NCI-H446 treated with DMSO at 0.1 percent for 48 hours (cell line): ENCODE results near the gene SLC2A9.
"Not testable (repeated sequence)": the region's sequence is repeated elsewhere in the genome, so short reads cannot be mapped to it uniquely, and the experiment has no call there.

Experiments
- DNase-seq: peaks from one replicate; lab custom pipeline; 2025; lab: John Stamatoyannopoulos, UW

The SLC2A9 gene

DNA sequence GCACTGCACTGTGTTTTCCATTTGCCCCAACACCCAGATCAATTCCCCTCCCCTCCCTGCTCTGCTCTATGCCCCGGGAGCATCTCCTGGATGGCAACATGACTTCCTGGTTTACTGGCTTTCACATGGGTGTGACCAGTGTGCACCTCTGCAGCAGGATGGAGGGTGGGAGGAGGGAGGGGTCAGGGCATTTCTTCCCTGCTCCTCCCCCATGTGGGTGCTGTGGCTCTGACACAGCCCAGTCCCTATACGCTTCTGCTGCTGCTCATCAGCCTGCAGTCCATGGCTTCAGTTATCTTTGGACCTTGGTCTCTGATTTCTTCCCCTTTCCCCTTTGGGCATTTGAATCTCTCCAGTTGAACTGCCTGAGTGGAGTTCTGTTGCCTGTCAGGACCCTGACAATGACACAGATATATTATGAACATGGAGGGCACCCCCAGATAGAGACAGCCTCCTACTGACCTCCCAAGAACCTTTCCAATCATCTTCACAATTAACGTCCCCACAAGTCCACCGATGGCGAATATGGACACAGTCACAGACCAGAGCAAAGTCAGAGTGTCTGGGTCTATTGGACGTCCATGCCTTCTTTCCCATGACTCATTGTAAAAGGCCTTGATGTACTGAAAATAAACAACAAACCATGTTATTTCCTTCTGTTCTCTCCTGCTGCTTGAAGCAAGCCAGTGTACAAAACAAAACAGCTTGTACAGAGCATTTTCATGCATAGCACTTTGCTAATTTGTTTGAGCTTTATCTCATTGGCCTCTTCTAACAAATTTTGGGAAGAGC, 24.8 kb downstream of the SLC2A9 start:
- no peak for DNase-seq

DNA sequence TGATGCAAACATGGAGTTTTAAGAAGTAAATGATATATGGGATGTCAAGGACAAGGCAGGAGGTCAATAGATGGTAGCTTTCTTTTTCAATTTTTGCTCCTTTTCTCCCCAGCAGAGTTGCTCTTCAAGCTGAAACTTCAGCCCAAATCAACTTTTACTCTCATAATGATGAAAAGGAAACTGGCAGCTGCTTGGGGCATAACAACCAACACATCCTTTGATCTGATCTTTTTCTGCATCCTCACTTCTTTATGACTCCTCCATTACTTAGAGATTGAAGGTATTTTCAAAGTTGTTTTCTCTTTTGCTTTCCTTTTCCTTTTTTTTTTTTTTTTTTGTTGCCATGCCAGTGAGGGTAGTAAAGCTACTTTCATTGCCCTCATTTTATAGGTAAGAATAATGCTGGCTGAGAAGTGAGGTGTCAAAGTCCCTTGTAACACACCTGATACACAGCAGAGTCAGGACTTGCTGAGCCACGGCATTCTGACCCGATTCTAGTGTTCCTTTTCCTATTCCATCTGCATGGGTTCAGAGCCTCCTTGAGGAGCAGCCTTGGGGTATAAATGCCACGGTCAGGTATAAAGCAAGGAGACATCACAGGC, 26.9 kb downstream of the SLC2A9 start:
- DNase-seq = no peak

DNA sequence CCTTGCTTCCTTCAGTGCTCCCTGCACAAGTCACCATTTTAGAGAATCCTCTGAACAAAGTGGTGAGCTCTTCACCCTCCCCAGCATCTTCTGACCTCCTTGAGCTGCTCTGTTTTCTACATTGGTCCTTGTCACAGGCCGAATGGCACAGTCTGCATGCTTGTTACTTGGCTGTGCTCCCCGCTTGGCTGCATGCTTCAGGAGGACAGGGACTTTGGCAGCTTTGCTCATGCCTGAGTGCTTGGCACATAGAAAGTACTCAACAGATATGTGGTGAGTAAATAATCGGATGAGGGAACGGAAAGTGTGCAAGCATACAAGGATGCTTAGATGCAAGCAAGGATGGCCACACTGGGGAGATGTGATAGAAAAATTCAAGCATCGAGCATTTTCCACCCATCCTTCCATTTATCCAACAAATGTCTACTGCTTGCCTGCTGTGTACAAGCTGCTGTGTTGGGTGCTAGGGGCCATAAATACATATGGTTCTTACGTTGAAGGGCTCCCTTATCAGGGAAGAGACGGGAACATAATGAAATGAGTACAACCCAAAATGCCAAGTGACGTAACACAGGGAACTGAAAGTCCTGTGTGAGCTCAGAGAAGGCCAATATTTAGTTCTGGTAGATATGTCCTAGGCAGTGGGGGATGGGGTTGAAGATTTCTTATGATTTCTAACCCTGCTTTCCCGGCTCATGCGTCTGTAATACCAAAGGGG, 31.2 kb downstream of the SLC2A9 start:
- no peak for DNase-seq

DNA sequence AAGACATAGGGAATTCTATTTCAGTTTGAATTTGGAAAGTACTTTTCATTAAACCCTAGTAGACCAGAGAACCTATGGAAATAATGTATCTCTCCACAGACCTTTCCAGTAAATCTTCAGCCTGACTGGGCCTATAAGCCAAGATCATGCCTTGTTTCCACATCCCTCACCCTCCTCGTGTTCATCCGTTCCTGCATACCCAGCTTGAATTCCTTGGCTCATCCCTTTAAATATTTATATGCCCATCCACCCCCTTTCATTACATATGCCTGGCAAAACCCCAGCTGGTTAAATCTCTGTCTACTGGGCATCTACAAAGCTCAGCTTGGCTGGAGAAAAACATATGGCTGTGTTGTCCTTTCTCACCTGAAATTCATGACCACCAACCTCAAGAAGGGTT, 32.4 kb downstream of the SLC2A9 start:
- DNase-seq = no peak

DNA sequence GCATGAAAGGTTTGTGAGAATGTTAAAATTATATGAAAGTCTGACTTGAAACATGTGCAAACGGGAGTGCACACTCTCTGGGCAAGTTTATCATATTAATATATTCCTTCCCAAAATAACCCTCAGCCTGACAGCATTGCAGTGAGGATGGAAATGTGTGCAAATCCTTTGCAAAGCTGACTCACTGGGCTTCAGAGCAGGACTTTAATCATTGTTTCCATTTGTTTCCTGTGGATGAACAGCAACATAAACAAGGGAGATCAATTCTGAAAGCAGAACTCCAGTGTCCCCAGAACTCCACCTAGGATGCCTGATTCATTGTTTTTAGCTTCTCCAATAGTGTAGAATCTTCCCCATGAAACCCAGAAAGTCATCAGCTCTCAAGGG, 32.9 kb downstream of the SLC2A9 start:
- DNase-seq = no peak

DNA sequence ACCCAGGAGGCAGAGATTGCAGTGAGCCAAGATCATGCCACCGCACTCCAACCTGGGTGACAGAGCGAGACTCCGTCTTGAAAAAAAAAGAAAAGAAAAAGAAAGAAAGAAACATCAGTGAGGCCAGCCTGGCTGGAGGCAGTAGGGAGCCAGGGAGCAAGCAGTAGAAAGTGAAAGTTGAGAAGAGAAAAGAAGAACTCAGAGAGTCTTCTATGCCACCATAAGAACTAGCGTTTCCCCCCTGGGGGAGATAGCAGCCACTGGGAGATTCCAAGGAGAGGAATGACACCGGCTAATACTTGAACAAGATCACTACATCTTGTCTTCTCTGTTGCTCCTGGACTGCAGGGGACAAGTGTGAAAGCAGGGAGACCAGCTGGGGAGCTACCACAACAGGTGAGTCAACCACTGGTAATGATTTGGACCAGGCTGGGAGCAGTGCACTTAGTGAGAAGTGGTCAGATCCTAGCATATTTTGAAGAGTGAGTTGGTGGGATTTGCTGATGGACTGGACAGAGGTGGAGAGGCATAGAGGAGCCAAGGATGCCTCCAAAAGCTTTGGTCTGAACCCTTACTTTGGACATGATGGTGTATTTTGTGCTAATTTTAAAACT, 33.4 kb downstream of the SLC2A9 start:
- DNase-seq = no peak

DNA sequence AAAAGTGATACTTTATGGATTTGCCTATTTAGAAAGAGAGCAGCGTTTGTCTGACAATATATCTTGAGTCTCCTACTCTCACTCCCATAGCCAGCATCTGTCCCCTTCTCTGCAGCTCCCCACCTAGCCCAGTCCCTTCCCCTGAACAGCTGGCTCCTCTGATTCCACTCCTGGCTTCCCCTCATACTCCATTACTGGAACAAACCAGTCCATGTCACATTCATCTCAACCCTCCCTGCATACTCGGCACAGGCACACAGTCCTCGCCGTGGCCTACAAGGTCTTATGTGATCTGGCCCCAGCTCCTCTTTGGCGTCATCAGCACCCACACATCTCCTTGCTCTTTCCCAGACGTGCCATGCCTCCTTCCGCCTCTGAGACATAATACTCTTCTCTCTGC, 36.7 kb downstream of the SLC2A9 start:
- no peak for DNase-seq

DNA sequence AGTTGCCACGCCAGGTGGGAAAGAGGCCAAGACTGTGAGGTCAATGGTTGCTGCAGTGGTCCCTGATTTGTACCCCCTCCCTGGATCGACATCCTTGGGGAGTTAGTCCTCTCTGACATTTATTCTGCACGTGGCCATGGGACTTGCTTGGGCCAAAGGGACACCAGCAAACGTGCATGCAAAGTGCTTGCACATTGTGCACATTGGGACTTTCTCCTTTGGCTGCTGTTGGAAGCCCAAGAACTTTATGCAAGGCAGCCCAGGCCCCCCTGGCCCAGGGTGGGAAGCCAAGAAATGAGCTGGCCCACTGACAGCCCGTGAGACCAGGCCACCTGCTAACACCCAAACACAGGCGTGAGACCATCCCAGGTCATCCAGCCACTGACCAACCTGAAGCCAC, 38.1 kb downstream of the SLC2A9 start:
- no peak for DNase-seq

DNA sequence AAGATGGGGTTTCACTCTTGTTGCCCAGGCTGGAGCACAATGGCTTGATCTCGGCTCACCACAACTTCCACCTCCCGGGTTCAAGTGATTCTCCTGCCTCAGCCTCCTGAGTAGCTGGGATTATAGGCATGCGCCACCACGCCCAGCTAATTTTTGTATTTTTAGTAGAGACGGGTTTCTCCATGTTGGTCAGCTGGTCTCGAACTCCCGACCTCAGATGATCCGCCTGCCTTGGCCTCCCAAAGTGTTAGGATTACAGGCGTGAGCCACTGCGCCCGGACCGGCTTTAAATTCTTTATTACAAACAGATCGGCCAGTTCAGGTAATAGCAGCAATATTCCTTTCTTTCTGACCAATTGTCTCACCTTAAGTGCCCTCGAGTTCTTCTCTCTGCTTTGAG, 39.4 kb downstream of the SLC2A9 start:
- not testable (repeated sequence) for DNase-seq

DNA sequence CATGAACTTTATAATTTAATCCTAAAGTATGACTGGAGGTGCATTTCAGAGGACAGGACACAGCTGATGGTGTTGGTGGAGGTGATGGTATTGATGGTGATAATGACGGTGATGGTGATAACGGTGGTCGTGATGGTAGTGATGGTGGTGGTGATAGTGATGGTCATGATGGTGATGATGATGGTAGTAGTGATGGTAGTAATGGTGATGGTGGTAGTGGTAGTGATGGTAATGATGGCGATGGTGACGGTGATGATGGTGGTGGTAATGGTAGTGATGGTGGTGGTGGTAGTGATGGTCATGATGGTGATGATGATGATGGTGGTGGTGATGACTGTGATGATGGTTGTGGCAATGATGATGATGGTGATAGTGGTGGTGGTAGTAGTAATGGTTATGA, 40.4 kb downstream of the SLC2A9 start:
- no peak for DNase-seq

DNA sequence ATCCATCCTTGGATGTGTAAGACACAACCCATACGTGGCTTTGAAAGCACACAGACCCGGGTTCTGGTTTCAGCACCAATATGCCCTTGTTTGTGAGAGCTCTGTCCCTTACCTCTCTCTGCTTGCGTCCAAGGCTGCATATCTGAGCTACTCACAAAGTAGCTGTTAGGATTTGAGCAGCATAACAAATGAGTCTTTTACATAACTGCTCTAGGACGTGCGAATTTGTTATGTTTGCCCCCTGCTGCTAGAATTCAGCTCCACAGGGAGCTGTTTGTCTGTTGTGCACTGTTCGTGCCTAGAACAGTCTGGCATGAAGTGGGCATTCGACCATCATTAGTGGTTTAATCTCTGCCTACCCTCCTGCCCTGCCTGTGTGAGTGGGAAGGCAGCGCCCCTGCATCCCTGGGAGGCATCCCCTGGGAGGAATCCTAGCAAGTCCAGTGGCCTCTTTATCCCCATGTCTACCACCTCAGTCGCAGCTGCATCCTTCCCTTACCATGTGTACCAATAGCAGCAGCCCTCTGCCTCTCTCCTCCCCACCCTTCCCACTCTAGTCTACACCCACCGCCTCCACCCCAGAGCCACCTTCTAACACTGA, 42.1 kb downstream of the SLC2A9 start:
- DNase-seq = no peak

DNA sequence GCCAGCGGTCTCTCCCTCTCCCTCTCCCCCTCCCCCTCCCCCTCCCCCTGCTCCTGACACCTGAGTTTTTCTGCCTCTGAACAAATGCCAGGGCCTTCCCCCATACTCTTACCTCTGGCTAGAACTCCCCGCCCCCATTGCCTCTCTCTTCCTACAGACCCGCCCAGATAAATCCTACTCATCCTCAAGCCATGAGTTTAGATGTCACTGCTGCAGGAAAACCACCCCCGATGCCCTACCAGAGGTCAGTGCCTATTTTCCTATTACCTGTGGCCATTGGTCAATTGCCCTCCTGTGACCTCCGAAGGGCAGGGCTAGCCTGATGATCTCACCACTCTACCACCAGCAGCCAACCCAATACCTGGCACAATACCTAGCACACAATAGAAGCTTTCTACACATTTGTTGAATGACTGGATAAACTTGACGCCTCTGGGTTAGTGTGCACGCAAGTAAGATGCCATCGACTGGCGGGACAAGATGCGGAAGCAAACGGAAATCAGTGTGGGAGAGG, 43.7 kb downstream of the SLC2A9 start:
- DNase-seq = no peak

DNA sequence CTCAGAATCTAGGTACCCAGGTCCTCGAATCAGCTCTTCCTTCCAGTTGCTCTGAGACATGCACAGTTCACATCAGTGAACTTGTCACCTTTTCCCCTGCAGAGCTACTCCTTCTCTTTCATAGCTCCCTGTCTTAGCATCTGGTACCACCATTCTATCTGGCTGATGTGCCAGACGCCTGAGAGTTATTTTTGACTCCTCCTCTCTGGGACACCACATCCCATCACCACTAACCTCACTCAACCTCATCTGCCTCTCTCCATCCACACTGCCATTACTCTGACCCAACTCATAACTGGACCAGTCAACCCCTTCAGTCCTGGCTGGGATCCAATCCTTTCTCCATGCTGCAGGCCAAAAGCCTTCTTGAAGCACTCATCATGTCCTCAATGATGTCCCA, 44.5 kb downstream of the SLC2A9 start:
- DNase-seq = no peak

DNA sequence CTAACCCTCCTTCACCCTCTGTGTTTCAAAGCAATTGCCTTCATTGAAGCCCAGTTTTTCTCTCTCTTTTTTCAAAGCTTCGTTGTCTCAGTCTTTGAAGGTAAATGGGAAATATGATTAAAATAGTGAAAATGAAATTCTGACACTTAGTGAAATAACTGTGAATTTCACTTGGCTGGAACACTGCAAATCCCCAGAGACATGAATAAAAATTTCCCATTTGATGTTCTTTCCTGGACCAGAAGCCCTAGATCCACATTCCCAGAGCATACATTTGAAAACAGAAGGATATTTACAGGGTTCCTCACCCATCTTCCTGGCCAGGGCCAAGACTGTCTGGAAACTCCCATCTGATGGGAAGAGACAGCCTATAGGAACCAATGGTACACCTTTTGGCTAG, 45.0 kb downstream of the SLC2A9 start:
- DNase-seq = no peak

DNA sequence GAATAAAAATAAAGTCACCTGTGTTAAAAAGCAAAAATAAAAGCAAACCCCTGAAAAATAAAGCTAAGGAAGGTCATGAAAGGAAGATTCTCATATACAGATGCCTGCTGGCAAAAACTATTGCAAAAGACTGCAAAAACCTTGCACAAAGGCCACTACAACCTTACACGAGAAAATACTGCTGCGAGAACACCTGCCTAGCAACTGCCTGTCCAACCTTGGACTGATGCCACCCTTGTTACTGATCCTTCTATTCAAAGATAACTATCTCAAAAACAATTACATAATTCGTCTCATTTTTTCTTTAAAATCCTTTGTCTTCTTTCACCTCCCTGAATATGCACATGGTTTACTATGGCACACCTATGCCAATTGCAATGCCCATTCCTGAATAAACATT, 49.6 kb downstream of the SLC2A9 start:
- no peak for DNase-seq

DNA sequence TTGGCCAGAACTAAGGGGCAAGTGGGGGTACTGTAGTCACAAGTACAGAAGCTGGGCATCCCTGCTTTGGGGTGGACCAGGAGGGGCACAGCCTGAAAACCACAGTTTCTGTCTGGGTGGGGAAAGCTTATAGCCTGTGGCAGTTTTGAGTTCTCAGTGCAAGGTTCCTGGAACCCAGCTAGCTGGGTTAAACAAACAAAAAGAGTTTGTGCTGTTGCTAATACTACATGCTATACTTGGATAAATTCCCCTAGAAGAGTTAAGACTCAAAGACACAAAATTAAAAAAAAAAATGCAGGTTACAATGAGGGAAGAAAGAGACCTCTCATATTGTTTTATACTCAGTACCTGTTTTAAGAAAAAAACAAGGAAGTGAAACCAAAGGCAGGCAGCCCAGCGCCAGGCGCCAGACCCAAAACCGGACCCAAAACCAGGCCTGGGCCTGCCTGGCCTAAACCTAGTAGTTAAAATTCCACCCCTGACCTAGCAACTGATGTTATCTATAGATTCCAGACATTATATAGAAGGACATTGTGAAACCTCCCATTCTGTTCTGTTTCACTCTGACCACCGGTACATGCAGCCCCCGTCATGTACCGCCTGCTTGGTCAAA, 50.8 kb downstream of the SLC2A9 start:
- no peak for DNase-seq

DNA sequence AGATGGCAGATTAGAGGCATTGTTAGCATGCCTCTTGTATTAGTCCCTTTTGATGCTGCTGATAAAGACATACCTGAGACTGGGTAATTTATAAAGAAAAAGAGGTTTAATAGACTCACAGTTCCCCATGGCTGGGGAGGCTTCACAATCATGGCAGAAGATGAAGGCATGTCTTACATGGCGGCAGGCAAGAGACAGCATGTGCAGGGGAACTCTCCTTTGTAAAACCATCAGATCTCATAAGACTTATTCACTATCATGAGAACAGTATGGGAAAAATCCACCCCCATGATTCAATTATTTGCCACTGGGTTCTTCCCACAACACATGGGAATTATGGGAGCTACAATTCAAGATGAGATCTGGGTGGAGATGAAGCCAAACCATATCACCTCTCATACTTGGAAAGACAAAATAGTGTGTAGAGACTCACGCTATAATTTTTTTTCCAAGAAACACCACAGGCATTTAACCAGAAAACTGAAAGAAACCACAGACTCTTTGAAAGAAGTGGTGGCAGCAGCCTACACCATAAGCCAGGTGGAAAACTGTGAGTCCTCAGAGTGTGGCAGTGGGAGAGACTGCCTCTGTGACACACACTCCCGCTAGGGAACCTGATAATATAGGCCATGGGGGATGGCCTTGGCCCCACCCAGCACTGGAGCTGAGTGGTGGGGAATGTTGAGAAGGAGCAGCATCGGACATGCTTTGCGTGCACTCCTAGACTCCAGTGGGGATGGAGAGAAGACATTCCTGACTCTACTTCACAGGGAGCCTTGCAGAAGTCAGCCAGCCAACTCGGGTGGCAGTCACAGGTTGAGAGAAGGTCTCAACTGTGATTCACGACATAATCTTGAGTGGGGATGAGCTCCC, 51.5 kb downstream of the SLC2A9 start:
- no peak for DNase-seq

DNA sequence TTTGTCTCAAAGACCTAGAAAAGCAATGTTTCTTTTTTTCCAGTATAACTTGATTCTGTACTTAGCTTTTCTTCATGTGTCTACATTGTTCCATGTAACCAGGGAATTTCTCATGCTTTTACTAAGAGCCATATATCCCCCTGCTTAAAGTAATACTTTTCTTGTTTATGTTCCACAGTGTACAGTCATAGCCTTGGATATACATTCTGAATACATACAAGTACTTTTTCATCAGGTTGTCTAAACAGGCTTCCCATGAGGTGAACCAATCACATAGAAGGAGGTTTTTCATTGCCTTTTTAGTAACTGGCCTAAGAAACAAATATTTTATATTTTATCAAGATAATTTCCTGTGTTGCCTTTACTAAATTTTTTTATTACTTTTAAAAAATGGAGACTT, 52.8 kb downstream of the SLC2A9 start:
- DNase-seq = no peak

DNA sequence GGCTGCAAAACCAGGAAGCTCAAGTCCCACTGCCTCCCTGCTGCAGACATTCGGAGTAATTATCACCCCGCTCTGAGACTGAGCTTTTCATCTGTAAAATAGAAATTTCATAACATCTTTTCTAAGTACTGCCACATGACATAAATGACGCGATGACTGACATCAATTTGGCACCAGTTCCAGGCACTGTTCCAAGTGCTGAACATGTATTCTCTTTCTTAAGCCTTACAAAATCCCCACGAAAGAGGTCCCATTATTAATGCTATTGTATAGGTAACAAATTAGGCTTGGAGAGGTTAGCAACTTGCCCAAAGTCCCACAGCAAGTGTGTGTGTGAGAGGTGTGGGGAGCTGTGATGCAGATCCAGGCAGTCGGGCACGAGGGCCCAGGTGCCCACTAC, 56.4 kb downstream of the SLC2A9 start:
- DNase-seq = no peak

DNA sequence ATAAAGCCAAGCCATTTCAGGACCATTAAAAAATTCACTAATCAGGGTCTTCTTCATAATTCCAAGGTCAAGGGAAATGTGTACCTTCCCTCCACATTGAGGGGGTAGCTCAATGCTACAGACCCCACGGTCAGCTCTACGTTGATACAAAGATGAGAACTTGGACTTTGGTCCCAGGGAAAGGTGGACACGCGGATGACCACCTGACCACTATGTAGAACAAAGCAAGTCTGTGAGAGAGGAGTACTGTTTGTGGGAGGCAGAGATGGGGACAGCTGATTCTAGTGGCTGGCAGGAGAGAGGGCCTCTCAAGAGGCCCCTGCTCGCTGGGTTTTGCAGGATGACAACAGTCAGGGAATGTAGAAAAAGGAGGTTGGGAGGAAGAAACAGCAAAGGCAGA, 58.0 kb downstream of the SLC2A9 start:
- DNase-seq = no peak
